GM13977 (cell line): Measurements from ENCODE around the gene MYOZ1.

ENCODE experiments used
- DNase-seq: peaks from one replicate; pipeline ENCODE4 v3.0.0; 2012; ENCODE audit warnings: low spot score
- in situ Hi-C: fragments of 300-500 bp; cut with MboI; formaldehyde crosslinking; loops from one replicate; pipeline ENCODE4 v1.12.0; 2022; ENCODE audit warnings: low sequenced_read_pairs, low pct_unique_long_range_greater_than_20kb, mixed read lengths, inconsistent platforms; ENCODE audit not compliant: unreplicated experiment
- TF ChIP-seq, protein P1 (sequence below): IDR thresholded peaks from 2 replicates; pipeline ENCODE4 v1.5.1; 2012; ENCODE audit warnings: mild to moderate bottlenecking, control low read depth; ENCODE audit not compliant: insufficient read depth; ENCODE audit errors: extremely low read depth, missing control alignments

MYOZ1 gene

DNA sequence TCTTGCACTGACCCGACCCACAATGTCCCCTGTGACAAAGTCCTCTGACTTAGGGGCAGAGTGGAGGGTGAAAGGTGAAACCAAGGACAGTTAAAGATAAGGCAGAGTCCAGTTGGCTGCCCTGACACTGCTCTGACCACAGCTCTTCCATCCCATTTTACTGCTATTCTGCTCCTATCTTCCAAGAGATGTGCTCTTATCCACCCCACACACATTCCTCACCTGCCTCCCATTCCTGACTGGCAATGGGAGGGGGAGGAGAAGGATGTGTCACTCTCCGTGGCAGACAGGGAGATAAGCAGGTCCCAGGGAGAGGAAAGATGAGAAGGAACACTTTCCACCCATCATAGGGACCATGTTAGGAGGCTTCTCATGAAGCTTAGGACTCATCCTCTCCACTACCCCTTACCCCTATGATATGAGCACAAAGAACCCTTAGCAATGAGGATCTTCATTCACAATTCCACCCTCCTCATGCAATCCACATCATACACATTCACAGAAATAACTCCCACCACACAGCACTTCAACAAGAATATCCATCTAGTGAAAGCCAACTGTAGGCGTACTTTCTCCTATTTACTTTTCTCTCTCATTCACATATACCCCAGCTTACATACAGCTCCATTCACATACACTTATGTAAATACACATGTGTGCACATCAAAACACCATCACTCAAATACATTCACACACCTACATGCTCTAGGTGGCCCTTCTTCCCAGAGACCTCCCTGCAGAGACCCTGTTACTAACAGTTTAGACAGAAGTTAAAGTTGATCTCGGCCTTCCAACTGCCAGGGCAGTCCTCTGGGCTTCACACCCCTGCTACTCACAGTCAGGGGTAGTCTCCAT lies 7.9 kb upstream of the MYOZ1 start:
- no peak for DNase-seq
- TF ChIP-seq, protein P1, sequence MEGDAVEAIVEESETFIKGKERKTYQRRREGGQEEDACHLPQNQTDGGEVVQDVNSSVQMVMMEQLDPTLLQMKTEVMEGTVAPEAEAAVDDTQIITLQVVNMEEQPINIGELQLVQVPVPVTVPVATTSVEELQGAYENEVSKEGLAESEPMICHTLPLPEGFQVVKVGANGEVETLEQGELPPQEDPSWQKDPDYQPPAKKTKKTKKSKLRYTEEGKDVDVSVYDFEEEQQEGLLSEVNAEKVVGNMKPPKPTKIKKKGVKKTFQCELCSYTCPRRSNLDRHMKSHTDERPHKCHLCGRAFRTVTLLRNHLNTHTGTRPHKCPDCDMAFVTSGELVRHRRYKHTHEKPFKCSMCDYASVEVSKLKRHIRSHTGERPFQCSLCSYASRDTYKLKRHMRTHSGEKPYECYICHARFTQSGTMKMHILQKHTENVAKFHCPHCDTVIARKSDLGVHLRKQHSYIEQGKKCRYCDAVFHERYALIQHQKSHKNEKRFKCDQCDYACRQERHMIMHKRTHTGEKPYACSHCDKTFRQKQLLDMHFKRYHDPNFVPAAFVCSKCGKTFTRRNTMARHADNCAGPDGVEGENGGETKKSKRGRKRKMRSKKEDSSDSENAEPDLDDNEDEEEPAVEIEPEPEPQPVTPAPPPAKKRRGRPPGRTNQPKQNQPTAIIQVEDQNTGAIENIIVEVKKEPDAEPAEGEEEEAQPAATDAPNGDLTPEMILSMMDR: no peak
- in situ Hi-C loops: loop anchor here (25.0 kb wide), 1 partner anchor 387 kb away; the partner anchor contains the start of gene MRPS16

DNA sequence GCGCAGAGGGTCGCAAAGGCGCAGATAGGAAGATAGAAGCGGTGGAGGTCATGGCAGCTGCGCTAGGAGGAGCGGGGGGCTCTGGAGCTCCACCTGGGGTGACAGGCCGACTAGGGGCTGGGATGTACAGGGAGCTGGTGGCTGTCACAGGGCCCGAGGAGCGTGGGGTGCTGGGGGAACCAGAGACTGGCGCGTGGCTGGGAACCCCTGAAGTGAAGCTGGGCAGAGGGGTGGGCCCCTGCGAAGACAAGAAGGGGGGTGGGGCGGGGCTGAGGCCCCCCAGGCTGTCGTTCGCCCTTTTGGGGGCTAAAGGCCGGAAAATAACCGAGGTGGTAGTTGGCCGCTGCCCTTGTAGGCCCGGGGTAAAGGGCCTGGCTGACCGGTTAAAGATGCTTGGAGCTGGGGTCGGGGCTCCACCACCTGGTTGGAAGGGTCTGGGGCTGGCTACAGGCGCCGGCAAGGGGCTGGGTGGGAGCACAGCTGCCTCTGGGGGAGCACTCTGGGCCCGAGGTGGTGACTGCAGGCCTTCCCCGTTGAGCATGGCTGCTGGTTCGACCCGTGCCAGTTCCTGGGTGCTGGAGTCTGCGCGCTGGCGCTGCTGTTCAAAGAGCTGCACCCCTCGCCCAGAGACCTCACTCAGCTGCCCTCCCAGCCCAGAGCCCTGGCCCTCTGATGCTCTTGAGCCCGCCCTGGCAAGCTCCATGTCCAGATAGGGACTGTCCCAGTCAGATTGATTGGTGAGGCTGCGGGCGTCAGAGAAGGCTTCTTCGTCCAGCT lies 6.8 kb upstream of the MYOZ1 start:
- DNase-seq: no peak
- TF ChIP-seq, protein P1: no peak
- in situ Hi-C loops: loop anchor here (25.0 kb wide), 1 partner anchor 386 kb away; the partner anchor contains the start of gene MRPS16

DNA sequence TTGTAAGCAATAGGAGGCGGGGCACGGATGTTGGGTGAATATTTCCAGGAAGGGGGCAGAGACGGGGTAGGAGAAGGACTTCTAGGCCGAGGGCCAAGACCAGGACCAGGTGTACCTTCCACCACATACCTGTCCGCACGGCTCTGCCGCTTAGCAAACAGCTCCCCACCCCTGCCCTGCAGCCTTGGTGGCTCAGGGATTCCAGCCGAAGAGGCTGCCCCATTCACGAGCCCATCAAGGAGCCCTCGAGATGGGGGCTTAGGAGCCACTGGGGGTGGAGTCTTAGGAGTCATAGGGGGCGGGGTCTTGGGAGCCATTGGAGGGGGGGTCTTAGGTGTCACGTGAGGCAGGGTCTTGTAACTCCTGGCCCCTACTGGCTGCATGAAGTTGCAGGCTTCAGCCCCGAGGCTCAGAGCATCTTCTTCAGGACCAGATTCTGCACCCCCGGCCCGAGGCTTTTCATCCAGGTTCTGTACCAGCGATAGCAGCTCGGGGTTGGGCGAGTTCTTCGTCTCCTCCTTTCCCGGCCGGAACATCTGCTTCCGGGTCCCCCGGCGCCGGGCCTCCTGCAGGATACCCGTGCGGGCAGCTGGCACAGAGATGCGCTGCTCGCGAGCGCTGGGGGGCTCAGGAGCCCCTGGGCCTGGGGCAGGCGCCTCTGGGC lies 6.1 kb upstream of the MYOZ1 start:
- peak; percentile 62 for DNase-seq
- in situ Hi-C loops: loop anchor here (25.0 kb wide), 1 partner anchor 385 kb away; the partner anchor contains the start of gene MRPS16
- TF ChIP-seq, protein P1: no peak

DNA sequence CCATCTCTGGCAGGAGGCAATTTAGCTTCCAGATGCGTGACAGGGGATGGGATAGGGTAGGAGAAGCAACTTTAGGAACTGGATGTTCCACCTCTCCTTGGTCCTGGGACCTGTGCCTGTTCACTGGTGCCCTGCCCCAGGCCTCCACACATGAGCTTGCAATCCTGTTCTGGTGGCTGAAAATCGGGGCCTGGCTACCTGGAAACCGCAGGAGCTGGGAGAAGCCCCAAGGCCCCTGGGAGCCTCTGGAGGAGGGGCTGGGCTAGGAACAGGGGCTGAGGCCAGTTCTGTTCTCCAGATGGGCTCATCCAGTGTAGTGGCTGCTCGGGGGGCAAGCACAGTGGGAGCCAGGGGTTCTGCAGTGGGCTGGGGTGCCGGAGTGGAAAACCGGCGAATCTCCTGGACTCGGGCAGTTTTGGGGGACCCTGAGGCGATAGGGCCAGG lies 5.3 kb upstream of the MYOZ1 start:
- in situ Hi-C loops: loop anchor here (25.0 kb wide), 1 partner anchor 384 kb away; the partner anchor contains the start of gene MRPS16

DNA sequence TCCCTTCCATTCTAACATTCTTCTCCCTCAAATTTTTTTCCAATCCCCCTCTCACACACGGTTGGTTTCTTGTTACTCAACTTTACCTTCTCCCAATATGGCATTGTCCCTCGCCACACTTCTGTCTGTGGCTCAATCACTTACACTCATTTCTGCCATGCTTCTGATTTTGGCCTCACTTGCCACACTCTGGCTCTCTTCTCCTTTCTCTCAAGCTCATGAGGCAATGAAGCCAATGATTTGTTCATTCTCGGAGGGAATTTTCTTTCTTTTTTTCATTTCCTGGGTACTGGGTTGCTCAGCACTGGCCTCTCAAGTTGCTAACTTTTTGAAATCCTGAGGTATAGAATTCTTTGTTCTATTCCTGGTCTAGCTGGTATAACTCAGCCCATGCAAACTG lies 4.0 kb upstream of the MYOZ1 start:
- no peak for DNase-seq
- TF ChIP-seq, protein P1: no peak
- in situ Hi-C loops: loop anchor here (25.0 kb wide), 1 partner anchor 383 kb away; the partner anchor contains the start of gene MRPS16

More for the DNA sequence above, 5.3 kb upstream of the MYOZ1 start:
- no peak for DNase-seq
- TF ChIP-seq, protein P1: no peak

DNA sequence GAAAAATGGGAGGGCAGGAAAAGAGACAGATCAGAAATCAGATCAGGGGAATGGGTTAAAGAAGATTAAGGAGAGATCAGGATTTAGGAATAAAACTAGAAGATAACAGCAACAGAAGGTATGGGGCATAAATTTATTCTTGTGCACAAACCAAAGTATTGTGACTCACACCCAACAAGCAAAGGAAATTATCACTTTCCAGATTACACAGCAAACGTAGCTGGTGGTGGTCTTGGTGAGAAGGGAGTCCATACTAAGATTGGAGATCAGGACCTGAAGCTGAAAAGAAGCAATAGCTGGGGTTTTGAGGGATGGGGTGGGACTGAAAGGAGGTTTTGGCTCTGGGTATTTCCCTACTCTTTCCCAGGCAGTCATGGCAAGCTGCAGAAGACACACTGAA lies 3.5 kb upstream of the MYOZ1 start:
- in situ Hi-C loops: loop anchor here (5.0 to 25.0 kb wide), 2 partner anchors 107 to 382 kb away; partner anchors contain the start of gene MRPS16
- no peak for DNase-seq

More for the DNA sequence above, 3.5 kb upstream of the MYOZ1 start:
- TF ChIP-seq, protein P1: no peak
